ENCODE results near the gene KLRB1. TPM values are rescaled to one million over a fixed set of nuclear protein-coding genes. Genes with fewer than 3 reads are reported as not detected.

KLRB1 gene
- total and polyA plus RNA-seq, 5 donors, result 0.18 to 0.46 (median 0.38) TPM; not detected in 1

DNA sequence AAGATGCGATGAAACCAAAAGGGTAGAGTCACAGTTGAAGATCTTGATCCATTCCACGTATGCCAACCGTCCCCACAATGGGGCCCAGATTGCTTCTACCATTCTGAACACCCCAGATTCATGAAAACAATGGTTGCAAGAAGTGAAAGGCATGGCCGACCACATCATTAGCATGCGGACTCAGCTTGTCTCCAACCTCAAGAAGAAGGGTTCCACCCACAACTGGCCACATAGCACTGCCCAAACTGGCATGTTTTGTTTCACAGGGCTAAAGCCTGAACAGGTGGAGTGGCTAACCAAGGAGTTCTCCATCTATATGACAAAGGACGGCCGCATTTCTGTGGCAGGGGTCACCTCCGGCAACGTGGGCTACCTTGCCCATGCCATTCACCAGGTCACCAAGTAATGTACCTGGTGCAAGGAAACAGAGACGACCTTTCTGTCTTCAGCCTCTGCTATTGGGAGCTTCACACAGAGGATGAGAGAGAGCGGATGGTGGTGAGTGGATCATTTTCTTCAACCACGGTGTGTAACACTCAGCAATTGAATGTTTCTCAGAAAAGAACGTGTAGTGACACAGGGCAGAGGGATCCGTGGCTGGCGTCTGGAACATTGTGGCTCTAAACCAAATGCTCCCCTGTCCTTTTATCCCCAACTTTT lies 35.0 kb upstream of the KLRB1 start:
- no peaks in the 10 kb centered on the region for H3K27me3 ChIP-seq (ENCODE audit: control insufficient read depth, insufficient read depth)
- no peak for DNase-seq
- H3K4me3 ChIP-seq (ENCODE audit: low read length), result no peak overlapping the region
- WGBS, result 88% methylated on average over 15 of the region's 15 CpGs
- no peak overlapping the region for H3K27ac ChIP-seq (ENCODE audit: low read length)
- intact Hi-C loops (cut with DNase I), result loop anchor here in 1 of 4 donors (10.0 kb wide), 1 partner anchor 62 kb away; no protein-coding TSS in a partner anchor
- H3K4me1 ChIP-seq (ENCODE audit: control insufficient read depth, insufficient read depth, low read length), result no peaks in the 10 kb centered on the region
- no peaks in the 10 kb centered on the region for H3K9me3 ChIP-seq (ENCODE audit: control insufficient read depth, low read length)
- ATAC-seq, result no peak

GRCh38 chr12:9640024-9640423 lies 32.3 kb upstream of the KLRB1 start:
- no peak for ATAC-seq

DNA sequence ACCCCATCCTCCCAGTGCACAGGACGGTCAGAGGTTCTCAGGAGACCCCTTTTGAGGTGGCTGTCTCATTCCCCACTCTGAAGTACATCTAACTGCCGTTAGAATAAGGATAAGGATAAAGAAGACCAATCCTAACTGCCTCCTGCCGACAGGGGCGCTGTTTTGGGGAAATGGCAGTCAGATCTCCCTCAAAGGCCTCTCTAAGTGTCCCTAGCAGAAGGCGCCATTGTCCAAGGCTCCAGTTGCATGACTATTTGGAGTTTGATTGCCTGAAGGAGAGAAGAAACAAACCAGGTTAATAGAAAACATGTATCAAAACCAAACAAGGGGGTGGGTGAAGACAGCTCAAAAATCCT lies 29.1 kb upstream of the KLRB1 start:
- DNase-seq (no peak), ATAC-seq (no peak)
- 85% methylated on average over 5 of the region's 5 CpGs for WGBS
- Histone ChIP-seq H3K9me3 (ENCODE audit: control insufficient read depth, low read length) (no peaks in the 10 kb centered on the region), H3K4me3 (ENCODE audit: low read length) (no peak overlapping the region), H3K27ac (ENCODE audit: low read length) (no peak overlapping the region), H3K27me3 (ENCODE audit: control insufficient read depth, insufficient read depth) (no peaks in the 10 kb centered on the region), H3K4me1 (ENCODE audit: control insufficient read depth, insufficient read depth, low read length) (no peaks in the 10 kb centered on the region)
- intact Hi-C loops (cut with DNase I), result loop anchor here in 1 of 4 donors (5.0 kb wide), 1 partner anchor 70 kb away; no protein-coding TSS in a partner anchor

More at GRCh38 chr12:9640024-9640423, 32.3 kb upstream of the KLRB1 start:
- intact Hi-C loops (cut with DNase I), result loop anchor here in 1 of 4 donors (10.0 kb wide), 1 partner anchor 65 kb away; no protein-coding TSS in a partner anchor
- WGBS, result 92% methylated on average over 2 of the region's 2 CpGs
- H3K27ac ChIP-seq (ENCODE audit: low read length), result no peak overlapping the region
- no peaks in the 10 kb centered on the region for H3K27me3 ChIP-seq (ENCODE audit: control insufficient read depth, insufficient read depth)
- no peak for DNase-seq
- H3K4me1 ChIP-seq (ENCODE audit: control insufficient read depth, insufficient read depth, low read length), result no peaks in the 10 kb centered on the region
- H3K4me3 ChIP-seq (ENCODE audit: low read length), result no peak overlapping the region
- H3K9me3 ChIP-seq (ENCODE audit: control insufficient read depth, low read length), result no peaks in the 10 kb centered on the region

DNA sequence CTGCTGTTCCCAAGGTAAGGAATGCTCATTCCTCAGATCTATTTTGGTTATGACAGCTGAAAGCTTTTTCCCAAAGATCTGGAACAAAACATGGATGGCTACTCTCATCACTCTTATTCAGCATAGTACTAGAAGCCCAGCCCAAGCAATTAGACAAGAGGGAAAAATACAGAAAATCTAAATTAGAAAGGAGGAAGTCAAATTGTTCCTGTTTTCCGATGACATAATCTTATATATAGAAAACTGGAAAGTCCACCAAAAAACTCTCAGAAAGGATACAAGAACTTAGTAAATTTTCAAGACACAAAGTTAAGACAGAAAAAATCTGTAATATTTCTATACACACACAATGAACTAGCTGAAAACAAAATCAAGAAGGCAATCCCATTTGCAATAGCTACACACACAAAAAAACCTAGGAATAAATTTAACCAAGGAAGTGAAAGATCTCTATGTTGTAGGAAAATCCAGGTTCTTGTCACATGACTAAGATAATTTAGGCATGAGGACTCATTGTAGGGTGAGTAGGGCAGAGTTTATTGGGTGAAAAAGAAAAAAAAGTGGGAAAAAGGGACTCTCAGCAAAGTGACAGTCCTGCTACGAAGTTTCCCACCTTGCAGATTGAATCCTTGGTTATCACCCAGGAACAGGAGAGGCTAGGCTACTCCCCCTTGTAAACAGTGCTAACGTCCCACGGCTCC lies 28.6 kb upstream of the KLRB1 start:
- no peaks in the 10 kb centered on the region for H3K27me3 ChIP-seq (ENCODE audit: control insufficient read depth, insufficient read depth)
- ATAC-seq, result no peak
- DNase-seq, result no peak
- H3K4me3 ChIP-seq (ENCODE audit: low read length), result no peak overlapping the region
- no peaks in the 10 kb centered on the region for H3K9me3 ChIP-seq (ENCODE audit: control insufficient read depth, low read length)
- intact Hi-C loops (cut with DNase I), result loop anchor here in 1 of 4 donors (5.0 kb wide), 1 partner anchor 71 kb away; no protein-coding TSS in a partner anchor
- 76% methylated on average over 4 of the region's 4 CpGs for WGBS
- no peak overlapping the region for H3K27ac ChIP-seq (ENCODE audit: low read length)
- no peaks in the 10 kb centered on the region for H3K4me1 ChIP-seq (ENCODE audit: control insufficient read depth, insufficient read depth, low read length)

DNA sequence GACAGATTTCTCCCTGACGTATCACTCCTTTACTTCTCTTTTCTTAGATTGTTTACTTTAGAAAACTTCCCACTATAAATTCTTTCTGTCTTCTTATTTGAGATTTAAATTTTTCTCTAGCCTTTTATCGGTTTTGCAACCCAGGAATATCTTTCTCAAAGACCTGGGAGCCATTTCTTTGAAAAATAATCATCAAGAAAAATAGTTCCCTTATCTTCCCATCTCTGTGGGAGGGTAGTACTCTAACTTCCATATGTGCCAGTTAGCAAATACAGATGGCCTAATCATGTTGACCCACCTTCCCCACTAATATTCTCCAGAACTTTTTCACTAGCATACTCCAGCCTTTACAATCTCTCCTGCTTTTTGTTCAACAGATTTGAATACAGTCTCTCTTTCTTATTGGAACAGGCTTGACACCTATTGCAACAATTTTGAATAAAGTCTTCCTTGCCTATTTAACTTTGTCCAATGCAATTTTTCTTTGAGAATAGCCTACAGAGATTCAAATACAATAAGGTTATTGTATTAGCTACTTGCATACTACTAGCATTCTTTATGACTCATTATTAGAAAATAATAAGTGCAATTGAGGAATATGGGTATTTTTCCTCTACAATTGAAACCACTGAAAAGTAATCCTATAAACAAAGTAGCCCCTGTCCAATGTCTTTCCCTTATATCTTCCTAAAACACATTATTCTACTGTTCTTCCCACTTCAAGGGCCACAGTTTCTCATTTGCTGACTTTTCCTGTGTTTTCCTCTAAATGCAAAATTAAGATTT lies 27.4 kb upstream of the KLRB1 start:
- Histone ChIP-seq H3K4me3 (ENCODE audit: low read length) (no peak overlapping the region), H3K27me3 (ENCODE audit: control insufficient read depth, insufficient read depth) (no peaks in the 10 kb centered on the region), H3K27ac (ENCODE audit: low read length) (no peak overlapping the region), H3K4me1 (ENCODE audit: control insufficient read depth, insufficient read depth, low read length) (no peaks in the 10 kb centered on the region), H3K9me3 (ENCODE audit: control insufficient read depth, low read length) (no peaks in the 10 kb centered on the region)
- intact Hi-C loops (cut with DNase I), result loop anchor here in 2 of 4 donors (5.0 kb wide), 1 partner anchor 72 kb away; no protein-coding TSS in a partner anchor
- 71% methylated on average over 2 of the region's 2 CpGs for WGBS
- ATAC-seq (no peak), DNase-seq (no peak)

GRCh38 chr12:9634177-9634803 lies 26.6 kb upstream of the KLRB1 start:
- peak in 1 of 3 donors; percentile 51 for DNase-seq
- Histone ChIP-seq H3K4me1 (ENCODE audit: control insufficient read depth, insufficient read depth, low read length) (no peaks in the 10 kb centered on the region), H3K9me3 (ENCODE audit: control insufficient read depth, low read length) (no peaks in the 10 kb centered on the region), H3K4me3 (ENCODE audit: low read length) (no peak overlapping the region), H3K27ac (ENCODE audit: low read length) (no peak overlapping the region), H3K27me3 (ENCODE audit: control insufficient read depth, insufficient read depth) (no peaks in the 10 kb centered on the region)
- 38% methylated on average over 2 of the region's 2 CpGs for WGBS
- intact Hi-C loops (cut with DNase I), result loop anchor here in 1 of 4 donors (5.0 kb wide), 1 partner anchor 73 kb away; no protein-coding TSS in a partner anchor
- no peak for ATAC-seq

- no peak overlapping the region for H3K4me3 ChIP-seq (ENCODE audit: low read length)
- no peak overlapping the region for H3K27ac ChIP-seq (ENCODE audit: low read length)
- ATAC-seq (no peak), DNase-seq (no peak)
- no peaks in the 10 kb centered on the region for H3K9me3 ChIP-seq (ENCODE audit: control insufficient read depth, low read length)
- intact Hi-C loops (cut with DNase I), result loop anchor here in 1 of 4 donors (5.0 kb wide), 1 partner anchor 75 kb away; no protein-coding TSS in a partner anchor
- no peaks in the 10 kb centered on the region for H3K27me3 ChIP-seq (ENCODE audit: control insufficient read depth, insufficient read depth)
- 95% methylated on average over 13 of the region's 13 CpGs for WGBS
- no peaks in the 10 kb centered on the region for H3K4me1 ChIP-seq (ENCODE audit: control insufficient read depth, insufficient read depth, low read length)
These were observed 25.1 kb upstream of the KLRB1 start for GRCh38 chr12:9632766-9633165.

- ATAC-seq (no peak), DNase-seq (no peak)
- intact Hi-C loops (cut with DNase I), result no loop called here
- no peaks in the 10 kb centered on the region for H3K4me1 ChIP-seq (ENCODE audit: control insufficient read depth, insufficient read depth, low read length)
- no peak overlapping the region for H3K27ac ChIP-seq (ENCODE audit: low read length)
- H3K4me3 ChIP-seq (ENCODE audit: low read length), result no peak overlapping the region
- H3K9me3 ChIP-seq (ENCODE audit: control insufficient read depth, low read length), result no peaks in the 10 kb centered on the region
- H3K27me3 ChIP-seq (ENCODE audit: control insufficient read depth, insufficient read depth), result no peaks in the 10 kb centered on the region
- WGBS, result 82% methylated on average over 2 of the region's 2 CpGs
These were observed 19.1 kb upstream of the KLRB1 start for GRCh38 chr12:9626821-9627220.

GRCh38 chr12:9626291-9626690 lies 18.6 kb upstream of the KLRB1 start:
- DNase-seq (no peak), ATAC-seq (no peak)
- no peak overlapping the region for H3K27ac ChIP-seq (ENCODE audit: low read length)
- H3K4me1 ChIP-seq (ENCODE audit: control insufficient read depth, insufficient read depth, low read length), result no peaks in the 10 kb centered on the region
- intact Hi-C loops (cut with DNase I), result no loop called here
- H3K4me3 ChIP-seq (ENCODE audit: low read length), result no peak overlapping the region
- H3K9me3 ChIP-seq (ENCODE audit: control insufficient read depth, low read length), result no peaks in the 10 kb centered on the region
- H3K27me3 ChIP-seq (ENCODE audit: control insufficient read depth, insufficient read depth), result no peaks in the 10 kb centered on the region

DNA sequence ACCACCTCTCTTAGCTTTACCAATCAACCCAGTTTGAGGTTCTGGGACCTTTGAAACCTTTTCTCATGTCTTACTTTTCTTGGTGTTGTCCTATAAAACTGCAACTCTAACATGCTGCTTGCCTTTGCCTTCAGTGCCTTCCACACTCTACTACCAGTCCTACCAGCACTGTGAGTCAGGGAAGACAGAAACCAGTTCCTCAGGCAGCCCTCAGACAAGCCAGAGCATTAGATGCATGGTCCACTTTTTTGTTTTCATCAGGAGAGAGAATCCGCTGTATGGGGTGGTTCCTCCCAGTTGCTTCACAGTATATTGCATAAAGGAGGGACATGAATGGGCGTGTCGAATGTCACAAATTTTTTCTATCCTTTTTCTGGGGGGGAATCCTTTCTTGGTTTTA lies 17.3 kb upstream of the KLRB1 start:
- Histone ChIP-seq H3K9me3 (ENCODE audit: control insufficient read depth, low read length) (no peaks in the 10 kb centered on the region), H3K4me3 (ENCODE audit: low read length) (no peak overlapping the region), H3K27ac (ENCODE audit: low read length) (no peak overlapping the region), H3K4me1 (ENCODE audit: control insufficient read depth, insufficient read depth, low read length) (no peaks in the 10 kb centered on the region), H3K27me3 (ENCODE audit: control insufficient read depth, insufficient read depth) (no peaks in the 10 kb centered on the region)
- no peak for DNase-seq
- 97% methylated on average over 3 of the region's 3 CpGs for WGBS
- no peak for ATAC-seq
- intact Hi-C loops (cut with DNase I), result no loop called here

All from right cardiac atrium (tissue), 5 donors.